Peyer's patch (tissue), 4 donors: ENCODE results near the gene IAH1.

Experiments used
- CTCF ChIP-seq, 6 experiments: fragments of 450-650 bp in 4 of 6; fragments of 200-600 bp in 2 of 6; sonication (generic) in 1 of 6; IDR thresholded peaks; one replicate each; pipeline ENCODE4 v1.5.1; 2017 to 2019; ENCODE audit warnings: antibody characterized with exemption in 6 of 6, mild to moderate bottlenecking in 3 of 6, moderate library complexity in 1 of 6
- POLR2A ChIP-seq, 2 donors: fragments of 450-650 bp; IDR thresholded peaks; one replicate each; pipeline ENCODE4 v1.5.1; 2017; ENCODE audit warnings: antibody characterized with exemption in 2 of 2, mild to moderate bottlenecking in 2 of 2, moderate library complexity in 2 of 2

- TF ChIP-seq CTCF (IDR thresholded peaks at IDR 0.05) (no peak), POLR2A (IDR thresholded peaks at IDR 0.05) (no peak)
These were observed 39.9 kb upstream of the IAH1 start for GRCh38 chr2:9434489-9434888.
